HG03039 (cell line): ENCODE data around the gene TMC6.
"Not testable (repeated sequence)": the region's sequence is repeated elsewhere in the genome, so short reads cannot be mapped to it uniquely, and the experiment has no call there.

Experiments
- ATAC-seq: cut with Tn5 transposase; IDR thresholded peaks from one replicate; pipeline ENCODE4 v1.9.1; 2021; ENCODE audit warnings: mild to moderate bottlenecking, moderate library complexity; ENCODE audit not compliant: unreplicated experiment

Gene TMC6

GRCh38 chr17:78159575-78160158, 31.1 kb upstream of the TMC6 start:
- no peak for ATAC-seq

GRCh38 chr17:78154903-78155811, 26.6 kb upstream of the TMC6 start:
- ATAC-seq, result no peak

DNA sequence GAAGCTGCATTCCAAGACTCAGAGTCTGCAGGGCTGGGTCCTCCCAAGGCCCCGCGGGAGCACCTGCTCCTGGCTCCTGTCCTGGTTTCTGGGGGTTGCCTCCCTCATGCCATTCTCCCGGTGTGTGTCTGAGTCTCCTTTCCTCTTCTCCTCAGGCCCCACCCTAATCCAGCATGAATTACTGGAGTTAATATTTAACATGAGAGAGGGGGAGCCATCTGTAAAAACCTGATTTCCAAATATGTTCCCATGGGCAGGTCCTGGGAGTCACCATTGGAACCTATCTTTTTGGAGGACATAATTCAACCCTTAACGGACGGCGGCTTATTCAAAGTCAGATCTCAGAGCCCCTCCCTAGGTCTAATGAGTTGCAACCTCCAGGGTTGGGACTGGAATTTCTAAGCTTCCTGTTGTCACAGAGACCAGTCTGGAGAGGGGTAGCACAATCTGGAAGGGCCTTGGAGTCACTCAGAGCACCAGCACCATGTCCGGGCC, 23.0 kb upstream of the TMC6 start:
- ATAC-seq, result no peak

- ATAC-seq, result no peak
Observed at GRCh38 chr17:78148286-78149016, 19.9 kb upstream of the TMC6 start.

GRCh38 chr17:78147315-78147998, 18.9 kb upstream of the TMC6 start:
- no peak for ATAC-seq

DNA sequence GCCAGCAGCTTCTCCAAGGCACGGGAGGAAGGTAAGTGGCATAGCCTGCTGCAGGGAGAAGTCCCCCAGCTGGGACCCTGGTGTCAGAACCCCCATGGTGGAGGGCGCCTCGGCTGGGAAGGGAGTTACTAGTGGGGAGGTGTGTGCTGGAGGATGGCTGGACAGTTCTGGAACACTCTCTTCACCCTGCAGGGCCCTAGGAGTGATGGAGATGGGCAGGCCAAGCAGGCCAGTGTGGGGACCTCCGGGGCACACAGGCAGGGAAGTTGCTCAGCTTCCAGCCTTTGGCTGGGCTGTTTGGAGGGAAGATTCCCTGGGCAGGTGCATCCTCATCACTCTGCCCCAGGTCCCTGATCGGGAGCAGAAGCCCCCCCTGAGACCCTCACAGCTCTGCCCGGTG, 18.3 kb upstream of the TMC6 start:
- no peak for ATAC-seq

GRCh38 chr17:78146471-78146869, 17.9 kb upstream of the TMC6 start:
- no peak for ATAC-seq

- ATAC-seq, result no peak
Observed at GRCh38 chr17:78144736-78145641, 16.4 kb upstream of the TMC6 start.

- no peak for ATAC-seq
Observed at GRCh38 chr17:78144147-78144719, 15.7 kb upstream of the TMC6 start.

- no peak for ATAC-seq
Observed at GRCh38 chr17:78143214-78144146, 14.9 kb upstream of the TMC6 start.

DNA sequence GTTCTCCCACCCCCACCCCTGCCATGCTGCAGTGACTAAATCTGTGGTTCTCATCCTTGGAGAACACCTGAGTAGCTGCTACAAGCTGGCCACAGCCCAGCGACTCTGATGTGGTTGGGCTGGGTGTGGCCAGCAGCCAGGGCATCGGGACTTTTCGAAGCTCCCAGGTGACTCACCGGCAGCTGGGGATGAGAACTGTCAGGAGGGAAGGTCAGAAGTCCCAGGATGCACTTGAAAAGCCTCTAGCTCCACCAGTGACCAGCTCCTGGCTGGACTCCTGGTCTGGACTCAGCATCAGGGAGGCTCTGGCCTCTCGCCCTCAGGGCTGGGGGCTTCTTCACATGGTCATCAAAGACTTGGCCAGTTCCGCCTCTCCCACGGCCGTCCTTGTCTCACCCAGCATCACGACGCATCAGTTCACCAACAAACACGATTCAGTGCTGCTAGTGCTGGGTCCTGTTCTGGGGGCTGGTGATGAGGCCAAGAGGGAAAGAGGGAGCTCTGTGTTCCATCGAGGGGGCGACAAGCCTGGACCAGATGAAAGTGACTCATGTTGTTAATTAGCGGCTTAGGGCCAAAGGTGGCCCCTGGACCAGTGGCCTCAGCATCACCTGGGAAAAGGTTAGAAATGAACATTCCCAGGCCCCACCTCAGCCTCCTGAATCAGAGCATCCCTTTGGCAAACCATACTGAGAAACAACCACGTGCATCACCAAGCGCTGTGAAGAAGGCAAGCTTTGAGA, 13.7 kb upstream of the TMC6 start:
- ATAC-seq, result no peak

DNA sequence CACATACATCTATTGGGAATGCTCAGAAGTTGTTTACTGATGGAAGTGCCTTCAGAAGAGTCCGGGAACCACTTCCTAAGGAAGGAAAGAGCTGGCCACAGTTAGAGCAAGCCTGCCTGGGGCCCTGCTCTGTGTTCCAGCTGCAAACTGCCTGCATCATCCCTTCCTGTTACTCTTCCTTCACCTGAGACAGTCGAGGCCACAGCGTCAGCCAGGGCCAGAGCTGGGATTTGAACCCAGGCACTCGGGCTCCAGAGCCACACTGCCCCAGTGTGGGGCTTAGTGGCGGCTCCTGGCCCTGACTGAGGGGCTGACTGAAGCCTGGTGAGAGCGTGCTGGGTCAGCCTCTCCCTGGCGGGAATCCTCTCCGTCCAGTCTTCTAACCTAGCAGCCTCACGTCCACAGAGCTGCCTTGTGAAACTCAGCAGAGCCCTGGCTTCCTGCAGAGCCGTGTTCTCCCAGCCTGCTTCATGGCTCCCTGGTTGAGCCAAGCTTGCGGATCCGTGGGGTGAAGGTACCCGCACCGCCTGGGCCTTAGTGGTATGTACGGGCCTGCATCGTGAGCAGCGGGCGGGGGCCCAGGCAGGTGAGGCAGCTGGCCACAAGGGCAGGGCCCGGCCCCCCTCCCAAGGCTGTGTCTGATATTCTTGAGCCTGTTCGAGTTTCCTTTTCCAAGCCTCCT, 13.0 kb upstream of the TMC6 start:
- no peak for ATAC-seq

DNA sequence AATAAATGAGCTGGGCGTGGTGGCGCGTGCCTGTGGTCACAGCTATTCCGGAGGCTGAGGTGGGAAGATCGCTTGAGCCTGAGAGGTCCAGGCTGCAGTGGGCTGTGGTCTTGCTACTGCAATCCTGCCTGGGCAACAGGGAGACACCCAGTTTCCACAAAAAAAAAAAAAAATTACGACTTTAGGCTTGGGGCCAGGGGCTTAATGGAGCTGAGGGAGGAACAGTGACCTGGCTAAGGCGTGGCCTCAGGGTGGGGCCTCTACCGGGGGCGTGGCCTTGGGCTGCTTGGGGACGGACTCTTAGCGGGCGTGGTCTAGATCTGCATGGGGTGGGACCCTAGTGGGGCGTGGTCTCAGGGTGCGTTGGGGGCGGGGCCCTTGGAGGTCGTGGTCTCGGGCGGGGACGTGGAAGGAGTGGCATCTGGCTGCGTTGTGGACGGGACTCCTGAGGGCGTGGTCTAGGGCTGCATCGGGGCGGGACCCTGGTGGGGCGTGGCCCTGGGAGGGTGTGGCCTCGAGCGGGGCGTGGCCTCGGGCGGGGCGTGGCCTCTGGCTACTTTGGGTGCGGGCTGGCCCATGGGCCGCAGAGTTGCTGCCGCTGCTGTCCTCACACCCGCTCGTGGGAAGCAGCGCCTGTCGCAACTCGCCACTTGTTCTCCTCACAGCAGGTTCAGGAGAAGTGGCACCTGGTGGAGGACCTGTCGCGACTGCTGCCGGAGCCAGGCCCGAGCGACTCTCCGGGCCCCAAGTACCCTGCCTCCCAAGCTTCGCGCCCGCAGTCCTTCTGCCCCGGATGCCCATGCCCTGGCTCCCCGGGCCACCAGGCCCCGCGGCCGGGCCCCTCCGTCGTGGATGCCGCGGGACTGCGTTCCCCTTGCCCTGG, 11.9 kb upstream of the TMC6 start:
- ATAC-seq, result peak; percentile 57

GRCh38 chr17:78139861-78140168, 11.3 kb upstream of the TMC6 start:
- ATAC-seq, result not testable (repeated sequence)

DNA sequence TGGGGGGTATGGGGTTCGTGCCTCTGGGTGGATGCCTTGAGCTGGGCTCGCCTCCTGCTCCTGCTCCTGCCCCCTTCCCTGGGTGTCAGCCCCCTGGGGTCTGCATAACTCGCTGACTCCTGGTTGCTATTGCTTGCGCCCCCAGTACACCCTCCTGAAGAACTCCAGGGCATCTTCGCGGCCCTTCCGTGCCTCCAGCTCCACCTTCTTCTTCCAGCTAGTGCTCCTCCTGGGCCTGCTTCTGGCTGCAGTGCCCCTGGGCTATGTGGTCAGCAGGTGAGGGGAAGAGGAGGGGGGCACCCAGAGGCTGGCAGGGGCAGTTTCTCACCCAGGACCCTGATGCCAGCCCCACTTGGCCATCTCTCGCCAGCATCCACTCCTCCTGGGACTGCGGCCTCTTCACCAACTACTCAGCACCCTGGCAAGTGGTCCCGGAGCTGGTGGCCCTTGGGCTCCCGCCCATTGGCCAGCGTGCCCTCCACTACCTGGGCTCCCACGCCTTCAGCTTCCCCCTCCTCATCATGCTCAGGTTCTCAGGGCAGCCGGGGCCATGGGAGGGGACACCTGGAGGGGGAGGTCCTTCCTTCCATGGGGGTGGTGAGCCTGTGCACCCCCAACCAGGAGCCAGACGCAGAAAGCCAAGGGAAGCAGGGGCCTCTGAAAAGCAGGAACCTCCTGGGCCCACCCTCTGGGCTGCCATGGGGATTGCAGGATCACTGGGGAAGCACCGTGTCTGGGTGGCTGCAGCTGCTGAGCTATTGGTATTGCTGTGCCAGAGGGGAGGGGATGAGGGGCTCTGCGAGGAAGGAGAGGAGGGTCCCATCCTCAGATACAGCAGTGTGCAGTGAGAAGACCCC, 9.9 kb upstream of the TMC6 start:
- ATAC-seq, result no peak
